ENCODE data around the gene MPZL3.

DNA sequence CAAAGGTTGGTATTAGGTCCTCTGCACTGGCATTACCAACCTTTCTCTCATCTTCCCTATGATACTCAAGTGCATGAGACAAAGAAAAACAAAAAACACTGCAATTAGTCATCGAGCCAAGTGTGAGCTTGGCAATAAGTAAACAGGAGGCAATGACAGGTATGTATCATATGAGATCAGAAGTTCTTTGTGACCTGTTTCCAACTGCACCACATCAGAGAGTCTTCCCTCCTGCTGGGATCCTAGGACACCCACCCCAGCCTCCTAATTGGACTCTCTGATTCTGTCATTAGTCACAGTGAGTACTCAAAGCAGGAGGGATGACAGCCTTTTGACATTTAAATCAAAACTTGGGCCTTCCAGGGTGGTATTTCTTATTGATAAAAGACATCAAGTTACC, 19.5 kb downstream of the MPZL3 start:
- TF ChIP-seq, protein P1, sequence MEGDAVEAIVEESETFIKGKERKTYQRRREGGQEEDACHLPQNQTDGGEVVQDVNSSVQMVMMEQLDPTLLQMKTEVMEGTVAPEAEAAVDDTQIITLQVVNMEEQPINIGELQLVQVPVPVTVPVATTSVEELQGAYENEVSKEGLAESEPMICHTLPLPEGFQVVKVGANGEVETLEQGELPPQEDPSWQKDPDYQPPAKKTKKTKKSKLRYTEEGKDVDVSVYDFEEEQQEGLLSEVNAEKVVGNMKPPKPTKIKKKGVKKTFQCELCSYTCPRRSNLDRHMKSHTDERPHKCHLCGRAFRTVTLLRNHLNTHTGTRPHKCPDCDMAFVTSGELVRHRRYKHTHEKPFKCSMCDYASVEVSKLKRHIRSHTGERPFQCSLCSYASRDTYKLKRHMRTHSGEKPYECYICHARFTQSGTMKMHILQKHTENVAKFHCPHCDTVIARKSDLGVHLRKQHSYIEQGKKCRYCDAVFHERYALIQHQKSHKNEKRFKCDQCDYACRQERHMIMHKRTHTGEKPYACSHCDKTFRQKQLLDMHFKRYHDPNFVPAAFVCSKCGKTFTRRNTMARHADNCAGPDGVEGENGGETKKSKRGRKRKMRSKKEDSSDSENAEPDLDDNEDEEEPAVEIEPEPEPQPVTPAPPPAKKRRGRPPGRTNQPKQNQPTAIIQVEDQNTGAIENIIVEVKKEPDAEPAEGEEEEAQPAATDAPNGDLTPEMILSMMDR (conservative IDR thresholded peaks at IDR 0.05) = no peak
- TF ChIP-seq ZFX (IDR thresholded peaks at IDR 0.05) = no peak
